Uterus (tissue), 2 donors: ENCODE measurements around the gene AK5.

Experiments used
- CTCF ChIP-seq, 4 experiments: fragments of 200-600 bp in 2 of 4; fragments of 450-650 bp in 2 of 4; sonication (generic) in 2 of 4; IDR thresholded peaks; one replicate each; pipeline ENCODE4 v1.5.1; 2016 to 2019; ENCODE audit warnings: antibody characterized with exemption in 4 of 4, mild to moderate bottlenecking in 2 of 4, moderate library complexity in 1 of 4
- POLR2A ChIP-seq, 2 donors: fragments of 450-650 bp; IDR thresholded peaks; one replicate each; pipeline ENCODE4 v1.6.1; 2016; ENCODE audit warnings: antibody characterized with exemption in 2 of 2, mild to moderate bottlenecking in 1 of 2, moderate library complexity in 1 of 2

GRCh38 chr1:77290576-77290975, 8.8 kb downstream of the AK5 start:
- TF ChIP-seq CTCF (IDR thresholded peaks at IDR 0.05) (no peak), POLR2A (IDR thresholded peaks at IDR 0.05) (no peak)
